CD1c-positive myeloid dendritic cell (primary cell): ENCODE measurements around the gene VPS16.
"Not testable (repeated sequence)": the region's sequence is repeated elsewhere in the genome, so short reads cannot be mapped to it uniquely, and the experiment has no call there.

Source experiments
- DNase-seq: peaks from one replicate; pipeline ENCODE4 v3.0.0-alpha.2; 2016; ENCODE audit errors: extremely low spot score

Gene VPS16

GRCh38 chr20:2807019-2807418, 33.5 kb upstream of the VPS16 start:
- no peak for DNase-seq

- not testable (repeated sequence) for DNase-seq
These were observed 32.6 kb upstream of the VPS16 start for GRCh38 chr20:2807929-2808328.

GRCh38 chr20:2809690-2810089, 30.9 kb upstream of the VPS16 start:
- DNase-seq, result no peak

GRCh38 chr20:2812189-2812588, 28.4 kb upstream of the VPS16 start:
- DNase-seq, result no peak

GRCh38 chr20:2814076-2814475, 26.5 kb upstream of the VPS16 start:
- no peak for DNase-seq

GRCh38 chr20:2814587-2815051, 25.9 kb upstream of the VPS16 start, which contains the start of gene C20orf141:
Gene C20orf141, plus strand, starts transcription at chr20:2814987. Its CDS starts 198 bp downstream, at chr20:2815185.
- DNase-seq, result no peak

- no peak for DNase-seq
These were observed 25.2 kb upstream of the VPS16 start for GRCh38 chr20:2815242-2815900.

GRCh38 chr20:2816030-2816582, 24.4 kb upstream of the VPS16 start, which contains the start of gene TMEM239:
Gene TMEM239, plus strand, starts transcription at chr20:2816364. Its CDS starts 191 bp downstream, at chr20:2816555.
- no peak for DNase-seq

- DNase-seq, result no peak
These were observed 23.8 kb upstream of the VPS16 start for GRCh38 chr20:2816583-2817340.

GRCh38 chr20:2817341-2817726, 23.2 kb upstream of the VPS16 start:
- DNase-seq, result no peak

GRCh38 chr20:2817891-2818595, 22.5 kb upstream of the VPS16 start:
- DNase-seq, result no peak

- DNase-seq, result no peak
These were observed 20.3 kb upstream of the VPS16 start for GRCh38 chr20:2820084-2820895.

GRCh38 chr20:2820896-2821869, 19.4 kb upstream of the VPS16 start:
- no peak for DNase-seq

- DNase-seq, result peak; percentile 13
These were observed 18.5 kb upstream of the VPS16 start for GRCh38 chr20:2822073-2822472.

GRCh38 chr20:2825761-2826160, 14.8 kb upstream of the VPS16 start:
- no peak for DNase-seq

- DNase-seq, result no peak
These were observed 13.9 kb upstream of the VPS16 start for GRCh38 chr20:2826655-2827054.

GRCh38 chr20:2829376-2829775, 11.2 kb upstream of the VPS16 start:
- DNase-seq, result no peak

GRCh38 chr20:2831206-2831605, 9.3 kb upstream of the VPS16 start:
- DNase-seq, result not testable (repeated sequence)

GRCh38 chr20:2833761-2834160, 6.8 kb upstream of the VPS16 start:
- peak; percentile 68 for DNase-seq
